Measurements from ENCODE around the gene SKI. TPM values are rescaled to one million over a fixed set of nuclear protein-coding genes. Genes with fewer than 3 reads are reported as not detected.

The SKI gene
- total RNA-seq, 2 experiments from 2014 or later = 286 to 324 TPM

- no peak overlapping the region for H3K4me3 Mint-ChIP-seq
- peak in 1 of 14 experiments; percentile 1 for DNase-seq
Observed at GRCh38 chr1:2353551-2354438, 125.7 kb downstream of the SKI start.

GRCh38 chr1:2354511-2355372, 126.6 kb downstream of the SKI start:
- Histone ChIP-seq H3K9me3 (ENCODE audit: control insufficient read depth in 1 of 2, insufficient read depth in 1 of 2, low read length in 2 of 2) (no peaks in the 10 kb centered on the region), H3K27ac (ENCODE audit: low read depth in 1 of 2, low read length in 2 of 2) (no peak overlapping the region), H3K4me1 (ENCODE audit: insufficient read depth, low read length) (no peaks in the 10 kb centered on the region), H3K36me3 (ENCODE audit: insufficient read depth, low read length) (no peaks in the 10 kb centered on the region), H3K27me3 (ENCODE audit: control insufficient read depth in 1 of 2, insufficient read depth in 2 of 2, low read length in 2 of 2) (no peaks in the 10 kb centered on the region), H3K4me3 (ENCODE audit: low read length) (no peak overlapping the region)
- H3K27me3 Mint-ChIP-seq = no peaks in the 10 kb centered on the region
- H3K4me3 Mint-ChIP-seq = no peak overlapping the region
- no peak overlapping the region for H3K27ac Mint-ChIP-seq
- DNase-seq = peak in 1 of 14 experiments; percentile 2
- intact Hi-C loops (cut with DNase I, micrococcal nuclease) = no loop called here
- no peak for ATAC-seq (ENCODE audit: poor library complexity)
- CTCF ChIA-PET = no interaction called here
- no peaks in the 10 kb centered on the region for H3K36me3 Mint-ChIP-seq (ENCODE audit: low read depth)
- H3K9me3 Mint-ChIP-seq = no peaks in the 10 kb centered on the region
- POLR2A ChIA-PET = no interaction called here
- no peaks in the 10 kb centered on the region for H3K4me1 Mint-ChIP-seq (ENCODE audit: low read depth)
- TF ChIP-seq CTCF (IDR thresholded peaks at IDR 0.05) = no peak

More at GRCh38 chr1:2353551-2354438, 125.7 kb downstream of the SKI start:
- POLR2A ChIA-PET = no interaction called here
- H3K36me3 ChIP-seq (ENCODE audit: insufficient read depth, low read length) = no peaks in the 10 kb centered on the region
- H3K9me3 Mint-ChIP-seq = no peaks in the 10 kb centered on the region
- H3K27ac Mint-ChIP-seq = no peak overlapping the region
- no peak for ATAC-seq (ENCODE audit: poor library complexity)
- no peaks in the 10 kb centered on the region for H3K27me3 Mint-ChIP-seq
- no peaks in the 10 kb centered on the region for H3K4me1 ChIP-seq (ENCODE audit: insufficient read depth, low read length)
- no peaks in the 10 kb centered on the region for H3K27me3 ChIP-seq (ENCODE audit: control insufficient read depth in 1 of 2, insufficient read depth in 2 of 2, low read length in 2 of 2)
- no peak for TF ChIP-seq CTCF (IDR thresholded peaks at IDR 0.05)
- intact Hi-C loops (cut with DNase I, micrococcal nuclease) = no loop called here
- CTCF ChIA-PET = no interaction called here
- no peaks in the 10 kb centered on the region for H3K36me3 Mint-ChIP-seq (ENCODE audit: low read depth)
- H3K4me3 ChIP-seq (ENCODE audit: low read length) = no peak overlapping the region
- H3K27ac ChIP-seq (ENCODE audit: low read depth in 1 of 2, low read length in 2 of 2) = no peak overlapping the region
- H3K9me3 ChIP-seq (ENCODE audit: control insufficient read depth in 1 of 2, insufficient read depth in 1 of 2, low read length in 2 of 2) = no peaks in the 10 kb centered on the region
- H3K4me1 Mint-ChIP-seq (ENCODE audit: low read depth) = no peaks in the 10 kb centered on the region

GRCh38 chr1:2355373-2356261, 127.5 kb downstream of the SKI start:
- Histone ChIP-seq H3K9me3 (ENCODE audit: control insufficient read depth in 1 of 2, insufficient read depth in 1 of 2, low read length in 2 of 2) (no peaks in the 10 kb centered on the region), H3K4me1 (ENCODE audit: insufficient read depth, low read length) (no peaks in the 10 kb centered on the region), H3K36me3 (ENCODE audit: insufficient read depth, low read length) (no peaks in the 10 kb centered on the region), H3K27me3 (ENCODE audit: control insufficient read depth in 1 of 2, insufficient read depth in 2 of 2, low read length in 2 of 2) (no peaks in the 10 kb centered on the region), H3K27ac (ENCODE audit: low read depth in 1 of 2, low read length in 2 of 2) (no peak overlapping the region), H3K4me3 (ENCODE audit: low read length) (no peak overlapping the region)
- ATAC-seq (ENCODE audit: poor library complexity) (no peak), DNase-seq (peak in 1 of 14 experiments; percentile 4)
- Mint-ChIP-seq H3K4me3 (no peak overlapping the region), H3K9me3 (no peaks in the 10 kb centered on the region), H3K36me3 (ENCODE audit: low read depth) (no peaks in the 10 kb centered on the region), H3K4me1 (ENCODE audit: low read depth) (no peaks in the 10 kb centered on the region), H3K27me3 (no peaks in the 10 kb centered on the region), H3K27ac (no peak overlapping the region)
- intact Hi-C loops (cut with DNase I, micrococcal nuclease) = no loop called here
- CTCF ChIA-PET = no interaction called here
- POLR2A ChIA-PET = no interaction called here
- TF ChIP-seq CTCF (IDR thresholded peaks at IDR 0.05) = no peak

Measured in CD4-positive, alpha-beta T cell (primary cell).